IPS DF 6.9 (cell line): ENCODE results near the gene RASGRF1.
"Not testable (repeated sequence)": the region's sequence is repeated elsewhere in the genome, so short reads cannot be mapped to it uniquely, and the experiment has no call there.

Experiments
- DNase-seq: peaks from one replicate; pipeline ENCODE4 v3.0.0-alpha.2; 2013; ENCODE audit warnings: low read depth, low spot score
- H3K27ac ChIP-seq: one replicate; pipeline ENCODE4 v1.5.1; 2013; ENCODE audit warnings: low read length, control low read depth
- H3K27me3 ChIP-seq: 2 replicates; pipeline ENCODE4 v1.6.1; 2013; ENCODE audit warnings: mild to moderate bottlenecking, low read length; ENCODE audit not compliant: control insufficient read depth, insufficient read depth
- H3K36me3 ChIP-seq: 2 replicates; pipeline ENCODE4 v1.6.1; 2013; ENCODE audit warnings: low read length; ENCODE audit not compliant: control insufficient read depth, insufficient read depth
- H3K4me1 ChIP-seq: 2 replicates; pipeline ENCODE4 v1.6.1; 2013; ENCODE audit warnings: low read length; ENCODE audit not compliant: control insufficient read depth, insufficient read depth
- H3K4me3 ChIP-seq: 2 replicates; pipeline ENCODE4 v1.5.1; 2013; ENCODE audit warnings: mild to moderate bottlenecking, low read length
- H3K9me3 ChIP-seq: 2 replicates; pipeline ENCODE4 v1.6.1; 2013; ENCODE audit warnings: low read length, inconsistent platforms; ENCODE audit not compliant: control insufficient read depth, insufficient read depth
- WGBS: extraction: QIAGEN DNeasy Blood & Tissue Kit; methylation state at CpG from one replicate; pipeline ENCODE4 v1.1.7; 2013; ENCODE audit warnings: mixed read lengths, missing lambda C conversion rate; ENCODE audit not compliant: insufficient read length, insufficient coverage; 5-methylcytosine and 5-hydroxymethylcytosine counted together

The RASGRF1 gene

DNA sequence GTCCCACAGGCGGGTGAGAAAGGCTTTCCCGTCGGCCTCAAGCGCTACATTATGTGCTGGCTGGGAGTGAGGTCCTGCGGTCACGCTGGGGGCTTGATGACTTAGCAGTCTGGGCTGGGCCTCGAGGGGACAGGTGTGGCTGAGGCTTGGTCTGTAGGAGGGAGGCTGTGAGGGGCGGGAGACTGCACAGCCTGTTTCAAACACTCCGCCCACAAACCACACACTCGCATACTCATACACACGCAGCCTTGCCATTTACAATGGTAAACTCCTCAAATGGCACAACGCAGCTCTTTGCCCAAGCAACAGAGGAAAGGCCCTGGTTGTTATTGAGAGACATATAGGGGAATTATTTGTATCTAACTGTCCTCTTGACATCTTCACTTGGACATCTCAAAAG is 32.4 kb upstream of the RASGRF1 start:
- H3K27me3 ChIP-seq = no peaks in the 10 kb centered on the region
- WGBS = no CpG with 5 or more reads among the region's 12 CpGs
- no peaks in the 10 kb centered on the region for H3K36me3 ChIP-seq
- DNase-seq = no peak
- no peaks in the 10 kb centered on the region for H3K9me3 ChIP-seq
- H3K4me1 ChIP-seq = no peaks in the 10 kb centered on the region
- H3K27ac ChIP-seq = no peak overlapping the region
- no peak overlapping the region for H3K4me3 ChIP-seq

DNA sequence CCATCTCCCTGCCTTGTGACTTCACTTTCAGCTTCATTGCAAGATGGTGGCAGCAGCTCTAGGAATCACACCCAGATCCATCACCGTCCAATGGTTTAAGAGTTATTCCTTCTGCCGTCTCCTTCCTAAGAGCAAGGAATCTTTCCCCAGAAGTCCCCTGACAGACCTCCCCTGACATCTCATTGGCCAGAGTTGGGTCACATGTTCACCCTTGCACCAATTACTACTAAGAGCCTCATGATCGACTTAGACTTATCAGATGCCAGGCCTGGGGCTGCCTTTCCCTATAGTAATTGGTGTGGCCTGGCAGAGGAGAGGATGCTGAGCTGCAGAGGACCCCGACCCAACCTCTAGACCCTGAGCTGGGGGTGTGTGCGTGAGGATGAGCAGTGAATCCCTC is 31.8 kb upstream of the RASGRF1 start:
- H3K36me3 ChIP-seq = no peaks in the 10 kb centered on the region
- H3K27me3 ChIP-seq = no peaks in the 10 kb centered on the region
- no CpG with 5 or more reads among the region's 5 CpGs for WGBS
- no peak overlapping the region for H3K27ac ChIP-seq
- no peak for DNase-seq
- H3K9me3 ChIP-seq = no peaks in the 10 kb centered on the region
- no peaks in the 10 kb centered on the region for H3K4me1 ChIP-seq
- no peak overlapping the region for H3K4me3 ChIP-seq

DNA sequence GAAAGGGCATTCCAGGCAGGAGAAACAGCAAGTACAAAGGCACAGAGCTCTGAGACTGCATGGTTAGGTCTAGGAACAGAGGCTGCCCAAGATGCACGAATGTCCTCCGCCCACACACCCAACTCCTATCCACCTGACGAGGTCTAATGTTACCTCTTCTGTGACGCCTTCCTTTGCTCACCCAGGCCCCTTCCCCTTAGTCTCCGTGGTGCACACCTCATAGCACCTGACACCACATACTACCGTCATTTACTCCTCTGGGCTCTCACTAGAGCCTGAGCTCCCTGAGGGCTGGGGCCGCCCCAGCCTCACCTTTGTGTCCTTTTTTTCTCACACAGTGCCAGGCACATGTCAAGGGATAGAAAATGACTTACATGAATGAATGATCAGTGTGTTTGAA is 31.0 kb upstream of the RASGRF1 start:
- Histone ChIP-seq H3K4me3 (no peak overlapping the region), H3K27ac (no peak overlapping the region), H3K9me3 (no peaks in the 10 kb centered on the region), H3K27me3 (no peaks in the 10 kb centered on the region), H3K36me3 (no peaks in the 10 kb centered on the region), H3K4me1 (no peaks in the 10 kb centered on the region)
- no CpG with 5 or more reads among the region's 7 CpGs for WGBS
- no peak for DNase-seq

DNA sequence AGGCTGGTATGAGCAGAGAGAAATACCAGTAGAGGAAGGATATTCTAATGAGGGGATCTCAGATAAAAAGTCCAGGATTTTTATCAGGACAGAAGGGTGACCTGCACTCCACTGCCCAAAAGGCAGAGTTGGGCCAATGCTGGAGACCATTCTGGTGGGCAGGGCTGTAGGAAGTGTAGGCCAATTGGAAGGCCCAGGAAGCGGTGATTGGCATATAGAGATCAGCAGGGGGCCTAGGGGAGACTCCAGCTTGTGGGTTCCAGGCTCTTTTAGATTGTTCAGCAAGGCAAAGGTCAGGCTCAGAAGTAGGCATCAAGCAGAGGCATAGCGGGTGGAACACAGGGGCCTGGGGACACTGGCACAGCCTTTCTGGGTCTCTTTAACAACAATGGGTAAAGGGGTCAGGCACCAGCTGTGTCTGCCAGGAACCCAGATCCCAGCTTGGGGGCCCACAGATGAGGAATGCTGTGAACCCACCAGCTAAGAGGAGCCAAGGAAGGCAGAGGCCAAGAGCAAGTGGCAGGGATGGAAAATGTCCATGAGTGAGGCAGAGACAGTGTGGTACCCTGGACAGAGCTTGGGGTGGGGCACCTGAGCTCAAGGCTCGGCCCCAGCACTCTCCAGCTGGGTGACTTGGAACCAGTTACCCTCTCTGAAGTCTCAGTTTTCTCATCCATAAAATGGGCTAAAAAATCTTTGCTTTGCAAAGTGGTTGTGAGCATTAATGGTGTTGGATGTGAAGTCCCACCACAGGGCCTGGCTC is 27.0 kb upstream of the RASGRF1 start:
- H3K4me3 ChIP-seq = no peak overlapping the region
- no peaks in the 10 kb centered on the region; the same call in 1 of the 2 replicates for H3K4me1 ChIP-seq
- H3K27ac ChIP-seq = no peak overlapping the region
- no peaks in the 10 kb centered on the region for H3K9me3 ChIP-seq
- no peaks in the 10 kb centered on the region for H3K27me3 ChIP-seq
- WGBS = no CpG with 5 or more reads among the region's 3 CpGs
- DNase-seq = no peak
- H3K36me3 ChIP-seq = no peaks in the 10 kb centered on the region

GRCh38 chr15:79116771-79117170 is 26.2 kb upstream of the RASGRF1 start:
- Histone ChIP-seq H3K4me3 (no peak overlapping the region), H3K36me3 (no peaks in the 10 kb centered on the region), H3K27ac (no peak overlapping the region), H3K9me3 (no peaks in the 10 kb centered on the region), H3K27me3 (no peaks in the 10 kb centered on the region), H3K4me1 (no peaks in the 10 kb centered on the region; the same call in 1 of the 2 replicates)
- no CpG with 5 or more reads among the region's 4 CpGs for WGBS
- no peak for DNase-seq

DNA sequence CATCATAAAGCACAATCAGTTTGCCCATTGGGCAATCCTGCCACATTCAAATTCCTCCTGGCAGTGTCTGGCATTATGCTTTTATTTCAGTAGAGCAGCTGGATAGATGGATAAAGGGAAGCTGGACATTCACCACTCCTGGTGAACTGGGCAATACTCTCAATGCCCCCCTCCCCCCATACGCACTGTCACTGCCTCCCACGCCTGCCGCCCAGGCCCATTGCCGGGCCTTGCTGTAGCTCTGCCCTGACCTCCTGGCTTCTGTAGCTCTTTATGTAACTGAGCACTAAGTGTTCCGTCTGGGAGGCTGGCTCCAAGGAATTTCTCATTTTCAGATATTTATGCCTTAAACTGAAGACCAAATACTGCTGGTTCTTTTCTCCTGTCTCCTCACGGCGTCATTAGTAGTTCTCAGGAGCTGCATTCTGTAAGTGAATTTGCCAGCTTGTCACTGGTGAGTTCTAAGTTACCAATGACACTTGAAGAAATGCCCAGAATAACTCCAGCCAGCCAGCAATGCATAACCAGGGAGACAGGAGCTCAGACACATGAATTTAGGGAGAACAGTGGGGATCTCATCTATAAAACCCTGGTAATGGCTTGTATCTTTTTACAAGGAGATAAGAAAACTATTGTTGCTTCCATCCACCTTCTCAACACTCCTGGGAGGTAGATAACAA is 25.5 kb upstream of the RASGRF1 start:
- no peaks in the 10 kb centered on the region for H3K9me3 ChIP-seq
- H3K27ac ChIP-seq = no peak overlapping the region
- H3K4me3 ChIP-seq = no peak overlapping the region
- no CpG with 5 or more reads among the region's 7 CpGs for WGBS
- no peaks in the 10 kb centered on the region; the same call in 1 of the 2 replicates for H3K4me1 ChIP-seq
- DNase-seq = no peak
- H3K36me3 ChIP-seq = no peaks in the 10 kb centered on the region
- no peaks in the 10 kb centered on the region for H3K27me3 ChIP-seq

- no CpG with 5 or more reads among the region's 2 CpGs for WGBS
Measured at GRCh38 chr15:79113831-79114230, 23.3 kb upstream of the RASGRF1 start.

DNA sequence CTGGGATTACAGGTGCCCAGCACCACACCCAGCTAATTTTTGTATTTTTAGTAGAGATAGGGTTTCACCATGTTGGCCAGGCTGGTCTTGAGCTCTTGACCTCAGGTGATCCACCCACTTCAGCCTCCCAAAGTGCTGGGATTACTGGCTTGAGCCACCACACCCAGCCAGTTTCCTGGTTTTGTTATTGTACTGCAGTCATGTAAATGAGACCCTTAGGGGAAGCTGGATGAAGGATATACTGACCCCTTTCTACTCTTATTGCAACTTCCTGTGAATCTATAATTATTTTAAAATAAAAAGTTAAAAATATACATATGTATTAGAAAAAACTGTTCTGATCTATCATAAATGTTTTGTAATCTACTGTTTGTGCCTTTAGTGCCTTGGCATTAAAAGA is 20.8 kb upstream of the RASGRF1 start:
- DNase-seq, H3K4me3 ChIP-seq, H3K4me1 ChIP-seq, H3K27me3 ChIP-seq, H3K36me3 ChIP-seq, H3K27ac ChIP-seq, H3K9me3 ChIP-seq: not testable (repeated sequence)

More at GRCh38 chr15:79113831-79114230, 23.3 kb upstream of the RASGRF1 start:
- Histone ChIP-seq H3K4me1 (no peaks in the 10 kb centered on the region; the same call in 1 of the 2 replicates), H3K36me3 (no peaks in the 10 kb centered on the region), H3K9me3 (no peaks in the 10 kb centered on the region), H3K27ac (no peak overlapping the region), H3K4me3 (no peak overlapping the region), H3K27me3 (no peaks in the 10 kb centered on the region)
- DNase-seq = no peak

GRCh38 chr15:79105141-79105540 is 14.6 kb upstream of the RASGRF1 start:
- H3K27ac ChIP-seq = no peak overlapping the region
- no peaks in the 10 kb centered on the region for H3K4me1 ChIP-seq
- H3K36me3 ChIP-seq = no peaks in the 10 kb centered on the region
- DNase-seq = no peak
- H3K9me3 ChIP-seq = no peaks in the 10 kb centered on the region
- no CpG with 5 or more reads among the region's 4 CpGs for WGBS
- no peak overlapping the region for H3K4me3 ChIP-seq
- no peaks in the 10 kb centered on the region for H3K27me3 ChIP-seq

GRCh38 chr15:79102595-79102994 is 12.0 kb upstream of the RASGRF1 start:
- Histone ChIP-seq H3K27me3 (no peaks in the 10 kb centered on the region), H3K9me3 (no peaks in the 10 kb centered on the region), H3K36me3 (no peaks in the 10 kb centered on the region), H3K27ac (no peak overlapping the region), H3K4me1 (no peaks in the 10 kb centered on the region), H3K4me3 (no peak overlapping the region)
- no peak for DNase-seq
- WGBS = no CpG with 5 or more reads among the region's 6 CpGs
